GM12874 (cell line): Measurements from ENCODE around the gene TENT4A.

Experiments
- CTCF ChIP-seq: IDR thresholded peaks from 2 replicates; pipeline ENCODE4 v1.5.1; 2011; ENCODE audit warnings: low read depth, mild to moderate bottlenecking, control low read depth, low read length, moderate library complexity; ENCODE audit not compliant: insufficient read depth

The TENT4A gene

DNA sequence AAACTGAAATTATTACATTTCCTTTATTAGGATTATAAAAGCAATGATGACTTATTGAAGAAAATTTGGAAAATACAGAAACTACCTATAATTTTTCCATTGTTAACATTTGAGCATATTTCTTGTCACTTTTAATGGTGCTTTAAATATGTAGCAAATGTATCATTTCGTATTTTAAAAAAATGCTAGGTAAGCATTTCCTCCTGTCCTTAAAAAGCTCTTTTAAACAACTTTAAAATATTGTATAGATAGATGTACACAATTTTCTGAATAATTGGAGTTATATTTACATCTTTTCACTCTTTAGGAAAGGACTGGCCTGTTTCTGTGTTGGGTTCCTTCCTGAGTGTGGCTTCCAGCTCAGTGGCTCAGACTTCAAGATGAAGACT, 15.6 kb downstream of the TENT4A start:
- TF ChIP-seq CTCF: no peak

DNA sequence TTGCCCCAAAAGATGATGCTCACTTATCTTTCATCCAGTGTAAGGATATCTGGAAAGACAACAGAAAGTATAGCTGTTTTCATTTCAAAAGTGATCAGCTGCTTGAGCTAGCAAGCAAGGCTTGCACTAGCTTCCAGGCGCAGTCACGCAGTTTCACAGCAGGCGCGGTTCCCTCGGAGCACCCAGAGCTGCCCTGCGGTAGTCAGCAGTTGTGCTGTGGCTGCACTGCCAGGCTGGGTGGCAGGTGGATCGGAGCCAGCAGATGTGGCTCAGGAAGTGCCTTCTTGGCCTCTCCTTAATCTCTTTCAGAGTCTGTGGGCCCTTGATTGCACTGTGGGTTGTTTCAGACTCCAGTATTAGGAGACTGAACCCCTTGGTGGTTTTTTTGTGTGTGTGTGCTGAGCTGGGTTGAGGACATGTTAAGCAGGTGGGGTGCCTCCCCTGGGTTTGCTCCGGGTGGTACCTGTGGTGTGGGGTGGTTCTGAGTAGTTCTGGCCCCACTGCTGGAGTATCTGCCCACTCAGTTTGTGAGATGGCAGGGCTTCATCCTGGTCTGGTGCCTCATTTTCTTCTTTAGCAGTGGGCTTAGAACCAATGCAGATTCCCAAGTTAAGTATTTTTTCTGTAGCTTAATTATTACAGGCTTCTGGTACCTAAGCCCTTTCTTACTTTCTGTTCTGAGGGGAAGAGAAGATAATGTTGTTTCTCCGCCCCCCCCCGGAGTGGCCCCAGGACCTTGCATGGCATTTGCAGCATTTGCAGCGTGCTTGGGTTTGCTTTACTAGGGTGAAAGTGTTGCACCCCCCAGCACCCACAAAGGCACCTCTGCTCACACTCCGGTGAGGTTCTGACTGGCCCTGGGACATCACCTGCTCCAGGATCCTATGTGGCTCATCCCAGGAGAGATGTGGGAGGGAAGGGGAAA, 16.4 kb downstream of the TENT4A start:
- TF ChIP-seq CTCF: no peak

DNA sequence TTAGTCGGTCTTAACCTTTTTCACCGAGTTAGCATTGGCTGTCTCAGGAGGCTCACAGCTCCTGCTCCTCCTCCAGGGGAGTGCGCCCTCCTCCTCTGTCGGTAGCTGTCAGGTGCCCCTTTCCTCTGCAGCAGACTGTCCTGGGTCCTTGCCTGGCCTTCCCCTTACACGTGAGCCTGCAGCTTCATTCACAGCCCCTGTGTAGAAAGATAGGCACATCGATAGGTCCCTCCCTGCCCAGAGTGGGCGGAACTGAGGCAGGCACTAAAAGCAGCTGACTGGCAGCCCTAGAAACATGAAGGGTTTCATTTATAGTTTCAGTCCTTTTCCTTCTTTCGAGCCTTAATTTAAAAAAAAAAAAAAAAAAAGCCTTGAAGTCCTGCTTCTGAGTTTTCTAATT, 17.2 kb downstream of the TENT4A start:
- TF ChIP-seq CTCF: no peak

DNA sequence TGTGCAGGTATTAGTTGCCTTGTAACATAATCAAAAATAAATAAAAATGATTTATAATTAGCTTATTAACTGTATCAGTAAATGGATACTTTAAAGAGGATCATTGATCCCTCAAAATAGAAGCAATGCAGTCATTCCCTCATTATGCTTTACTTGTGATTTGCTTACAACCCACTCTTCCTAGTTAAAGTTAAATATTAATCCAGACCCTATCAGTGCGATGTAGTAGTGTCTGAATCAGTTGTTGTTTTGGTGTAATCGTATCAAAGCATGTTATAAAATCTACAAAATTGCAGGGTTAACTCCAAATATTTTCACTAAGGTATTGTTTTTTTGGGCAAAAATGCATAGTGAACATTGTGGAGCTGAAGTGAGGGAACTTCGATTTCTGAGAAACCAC, 17.6 kb downstream of the TENT4A start:
- TF ChIP-seq CTCF: no peak

DNA sequence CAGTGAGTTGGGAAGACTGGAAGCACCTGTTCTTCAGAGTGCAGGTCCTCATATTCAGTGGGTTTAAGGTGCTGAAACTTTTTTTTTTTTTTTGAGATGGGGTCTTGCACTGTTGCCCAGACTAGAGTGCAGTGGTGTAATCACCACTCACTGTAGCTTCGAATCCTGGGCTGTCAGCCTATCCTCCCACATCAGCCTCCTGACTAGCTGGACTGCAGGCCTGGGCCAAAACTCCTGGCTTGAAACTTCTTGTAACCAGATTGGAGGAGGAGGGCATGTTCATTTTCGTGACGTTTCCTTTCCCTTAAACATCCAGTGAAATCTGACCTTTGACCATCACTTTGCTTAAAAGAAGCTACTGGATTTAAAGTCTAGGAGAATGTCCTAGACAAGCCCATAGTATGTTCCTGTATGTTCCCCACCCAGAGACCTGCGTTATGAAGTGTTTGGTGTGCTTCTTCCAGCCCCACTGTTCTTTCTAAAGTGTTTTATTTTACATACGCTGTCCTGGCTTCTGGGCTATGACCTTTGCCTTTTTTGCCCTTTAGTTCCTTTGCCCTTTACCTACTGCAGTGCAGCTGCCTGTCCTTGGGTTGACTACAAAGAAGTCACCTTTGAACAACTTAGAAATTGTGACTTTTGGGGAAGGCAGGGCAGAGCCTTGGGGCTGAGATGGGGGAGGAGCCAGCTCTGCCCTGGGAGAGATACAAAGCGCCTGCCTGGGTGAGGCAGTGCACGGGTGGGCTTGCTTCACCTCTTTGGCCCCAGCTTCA, 18.4 kb downstream of the TENT4A start:
- no peak for TF ChIP-seq CTCF

DNA sequence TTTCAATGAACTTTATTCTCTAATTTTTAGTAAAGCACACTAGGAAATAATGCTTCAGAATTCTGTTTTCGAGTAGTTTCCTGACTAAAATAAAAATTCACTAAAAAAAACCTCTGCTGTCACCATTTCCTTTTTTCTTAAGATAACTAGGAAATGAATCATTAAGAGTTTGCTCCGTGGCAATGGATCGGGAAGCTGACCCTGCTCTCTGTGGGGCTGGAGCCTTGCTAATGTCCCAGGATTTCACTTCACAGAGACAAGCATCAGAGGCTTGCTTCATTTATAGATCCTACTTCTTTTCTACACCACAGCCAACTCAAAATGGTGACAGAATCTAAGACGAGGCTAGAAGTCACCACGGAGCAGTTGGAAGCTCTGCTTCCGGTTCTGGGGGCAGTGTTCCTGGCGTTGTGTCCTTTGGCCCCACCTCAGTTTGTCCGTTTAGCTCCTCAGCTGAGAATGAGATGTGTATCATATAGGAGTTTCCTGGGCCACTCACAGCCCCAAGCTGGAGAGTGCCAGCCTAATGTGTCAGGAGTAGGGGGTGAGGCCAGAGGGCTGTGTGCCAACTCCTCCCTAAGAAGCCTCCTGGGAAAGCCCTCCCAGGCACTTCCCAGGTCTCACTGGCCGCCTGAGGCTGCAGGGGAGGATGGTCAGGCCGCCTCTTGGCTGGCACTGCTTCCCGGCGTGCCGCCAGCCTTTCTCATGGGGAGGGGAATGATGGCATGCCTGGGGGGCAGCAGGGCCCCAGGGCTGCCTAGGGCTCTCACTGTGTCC, 19.6 kb downstream of the TENT4A start:
- TF ChIP-seq CTCF: no peak
